Epithelial cell of esophagus (primary cell): ENCODE data around the gene PLXND1.
A peak's percentile ranks its signal among the peaks of the same experiment; 100 is the strongest.

Experiments
- DNase-seq: peaks from one replicate; pipeline ENCODE4 v3.0.0; 2010; ENCODE audit warnings: low read depth
- H3K4me3 ChIP-seq: 2 replicates; pipeline ENCODE4 v1.5.1; 2011; ENCODE audit warnings: mild to moderate bottlenecking, low read length, control low read depth
- CTCF ChIP-seq: IDR thresholded peaks from 2 replicates; pipeline ENCODE4 v1.5.1; 2011; ENCODE audit warnings: low read depth, mild to moderate bottlenecking, low read length, control low read depth, inconsistent platforms; ENCODE audit not compliant: insufficient read depth; ENCODE audit errors: missing control alignments

Gene PLXND1

GRCh38 chr3:129627350-129628168 lies 21.1 kb upstream of the PLXND1 start:
- peak overlapping the region; percentile 40 for H3K4me3 ChIP-seq
- TF ChIP-seq CTCF, result peak; percentile 93
- peak; percentile 85 for DNase-seq

- peak; percentile 67 for DNase-seq
- no peak for TF ChIP-seq CTCF
Observed at GRCh38 chr3:129626744-129627349, 20.4 kb upstream of the PLXND1 start.

GRCh38 chr3:129625072-129625874 lies 18.8 kb upstream of the PLXND1 start:
- DNase-seq, result no peak
- H3K4me3 ChIP-seq, result no peak overlapping the region
- TF ChIP-seq CTCF, result no peak

More at GRCh38 chr3:129626744-129627349, 20.4 kb upstream of the PLXND1 start:
- H3K4me3 ChIP-seq, result peak overlapping the region; percentile 40

GRCh38 chr3:129624347-129625071 lies 18.0 kb upstream of the PLXND1 start:
- H3K4me3 ChIP-seq, result no peak overlapping the region
- no peak for TF ChIP-seq CTCF
- DNase-seq, result no peak

GRCh38 chr3:129623447-129624118 lies 17.1 kb upstream of the PLXND1 start:
- TF ChIP-seq CTCF, result no peak
- H3K4me3 ChIP-seq, result no peak overlapping the region
- DNase-seq, result no peak

GRCh38 chr3:129622933-129623332 lies 16.5 kb upstream of the PLXND1 start:
- DNase-seq, result no peak
- H3K4me3 ChIP-seq, result no peak overlapping the region
- no peak for TF ChIP-seq CTCF
